ENCODE measurements around the gene GALNS. TPM values are rescaled to one million over a fixed set of nuclear protein-coding genes. Genes with fewer than 3 reads are reported as not detected.

GALNS gene
- total and polyA plus RNA-seq, 2 donors (not counting 1 experiment from before 2014, with no cell fraction given), result 45.5 to 68.4 TPM

DNA sequence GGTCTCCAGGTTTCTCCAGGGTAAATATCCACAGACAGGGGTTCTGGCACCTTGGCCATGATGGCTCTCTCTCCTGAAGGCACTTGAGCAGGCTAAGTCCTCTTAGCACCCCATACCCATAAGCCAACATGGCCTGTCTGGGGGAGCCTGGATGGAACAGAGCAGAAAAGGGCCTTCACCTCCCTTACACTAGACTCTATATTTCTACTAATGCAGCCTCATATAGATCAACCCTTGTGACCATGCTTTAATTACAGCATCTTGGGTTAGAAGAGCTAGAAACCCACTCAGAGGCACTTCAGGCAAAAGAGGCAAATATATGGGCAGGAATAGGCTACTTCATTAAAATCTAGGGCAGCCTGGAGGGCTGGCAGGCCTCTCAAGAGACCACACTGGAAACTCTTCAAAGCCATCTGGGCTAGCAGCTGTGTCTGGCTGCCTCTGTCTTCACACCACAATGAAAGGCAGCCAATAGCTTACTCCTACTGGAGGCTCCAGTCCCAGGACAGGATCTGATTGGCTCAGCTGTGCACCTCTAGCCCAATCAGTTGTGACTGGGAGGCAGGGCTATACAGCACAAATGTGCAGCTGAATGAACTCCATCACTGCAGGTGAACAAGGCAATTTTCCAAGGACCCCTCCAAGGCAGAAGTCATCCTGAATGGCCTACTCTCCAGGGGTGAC lies 57.8 kb downstream of the GALNS start:
- H3K9me3 Mint-ChIP-seq (ENCODE audit: insufficient read depth), result no peaks in the 10 kb centered on the region
- H3K27me3 Mint-ChIP-seq, result no peaks in the 10 kb centered on the region
- H3K27me3 ChIP-seq (replicated peaks in 1 of 4; ENCODE audit: control extremely low read depth in 1 of 4, control insufficient read depth in 3 of 4, insufficient read depth in 4 of 4, low read length in 3 of 4), result no peaks in the 10 kb centered on the region
- no peak for ATAC-seq (ENCODE audit: low read depth)
- DNase-seq, result no peak
- no peak overlapping the region for H3K9ac ChIP-seq (ENCODE audit: low read length)
- no peak for TF ChIP-seq EZH2 (IDR thresholded peaks at IDR 0.05; ENCODE audit: borderline replicate concordance, insufficient read depth, low read depth, low read length, poor library complexity, severe bottlenecking)
- TF ChIP-seq, protein P1, sequence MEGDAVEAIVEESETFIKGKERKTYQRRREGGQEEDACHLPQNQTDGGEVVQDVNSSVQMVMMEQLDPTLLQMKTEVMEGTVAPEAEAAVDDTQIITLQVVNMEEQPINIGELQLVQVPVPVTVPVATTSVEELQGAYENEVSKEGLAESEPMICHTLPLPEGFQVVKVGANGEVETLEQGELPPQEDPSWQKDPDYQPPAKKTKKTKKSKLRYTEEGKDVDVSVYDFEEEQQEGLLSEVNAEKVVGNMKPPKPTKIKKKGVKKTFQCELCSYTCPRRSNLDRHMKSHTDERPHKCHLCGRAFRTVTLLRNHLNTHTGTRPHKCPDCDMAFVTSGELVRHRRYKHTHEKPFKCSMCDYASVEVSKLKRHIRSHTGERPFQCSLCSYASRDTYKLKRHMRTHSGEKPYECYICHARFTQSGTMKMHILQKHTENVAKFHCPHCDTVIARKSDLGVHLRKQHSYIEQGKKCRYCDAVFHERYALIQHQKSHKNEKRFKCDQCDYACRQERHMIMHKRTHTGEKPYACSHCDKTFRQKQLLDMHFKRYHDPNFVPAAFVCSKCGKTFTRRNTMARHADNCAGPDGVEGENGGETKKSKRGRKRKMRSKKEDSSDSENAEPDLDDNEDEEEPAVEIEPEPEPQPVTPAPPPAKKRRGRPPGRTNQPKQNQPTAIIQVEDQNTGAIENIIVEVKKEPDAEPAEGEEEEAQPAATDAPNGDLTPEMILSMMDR (IDR thresholded peaks at IDR 0.05), result no peak
- H3K4me1 Mint-ChIP-seq, result peaks cover 30% of the 10 kb centered on the region
- intact Hi-C loops (cut with micrococcal nuclease), result no loop called here
- peaks cover 0 to 11% (median 0%) of the 10 kb centered on the region in 3 donors for H3K9me3 ChIP-seq (ENCODE audit: control extremely low read depth in 1 of 3, control insufficient read depth in 2 of 3, insufficient read depth in 1 of 3, low read length in 2 of 3)
- H3K4me1 ChIP-seq (ENCODE audit: control insufficient read depth in 2 of 2, insufficient read depth in 2 of 2, low read length in 2 of 2), result peaks cover 30 to 46% of the 10 kb centered on the region in 2 donors
- H3K79me2 ChIP-seq (ENCODE audit: control insufficient read depth, insufficient read depth, low read length), result no peaks in the 10 kb centered on the region
- H3K36me3 ChIP-seq (replicated peaks in 1 of 2; ENCODE audit: control extremely low read depth in 1 of 2, control insufficient read depth in 1 of 2, extremely low read depth in 1 of 2, insufficient read depth in 2 of 2, low read length in 1 of 2), result no peaks in the 10 kb centered on the region
- H4K20me1 ChIP-seq (ENCODE audit: control insufficient read depth, insufficient read depth, low read length, poor library complexity, severe bottlenecking), result no peaks in the 10 kb centered on the region
- no peak overlapping the region for H3K4me3 ChIP-seq (ENCODE audit: control extremely low read depth in 1 of 5, extremely low read depth in 1 of 5, insufficient read depth in 1 of 5, low read depth in 2 of 5, low read length in 4 of 5)
- H3K27ac Mint-ChIP-seq, result no peak overlapping the region
- no peak overlapping the region for H3K4me2 ChIP-seq (replicated peaks; ENCODE audit: low read depth, low read length, poor library complexity, severe bottlenecking)
- POLR2A ChIA-PET, result interaction anchor here (0.6 kb wide), 1 partner anchor 134 kb away, joined by 3 read pairs; no protein-coding TSS in a partner anchor
- CTCF ChIA-PET, result interaction anchor here (0.8 to 4.9 kb wide), 3 partner anchors 13 to 62 kb away, joined by 3 to 33 read pairs (median 4); partner anchors contain the start of gene APRT
- no peak overlapping the region for H2AFZ ChIP-seq (ENCODE audit: insufficient read depth, low read depth, low read length, poor library complexity, severe bottlenecking)
- H3K4me3 Mint-ChIP-seq, result no peak overlapping the region
- H3K27ac ChIP-seq (ENCODE audit: low read length in 2 of 2), result no peak overlapping the region

DNA sequence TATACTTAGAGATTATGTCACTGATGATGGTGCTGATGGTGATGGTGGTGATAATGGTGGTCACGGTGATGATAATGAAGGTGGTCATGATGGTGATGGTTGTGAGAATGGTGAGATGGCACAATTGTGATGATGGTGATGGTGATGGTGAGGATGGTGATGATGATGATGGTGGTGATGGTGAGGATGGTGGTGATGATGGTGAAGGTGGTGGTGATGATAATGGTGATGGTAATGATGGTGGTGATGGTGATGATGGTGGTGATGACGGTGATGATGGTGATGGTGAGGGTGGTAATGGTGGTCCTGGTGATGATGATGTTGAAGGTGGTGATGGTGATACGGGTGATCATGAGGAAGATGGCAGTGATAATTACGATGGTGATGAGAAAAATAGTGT lies 58.7 kb downstream of the GALNS start:
- Mint-ChIP-seq H3K4me1 (peaks cover 38% of the 10 kb centered on the region), H3K9me3 (ENCODE audit: insufficient read depth) (no peaks in the 10 kb centered on the region), H3K4me3 (no peak overlapping the region), H3K27ac (no peak overlapping the region), H3K27me3 (no peaks in the 10 kb centered on the region)
- H3K9me3 ChIP-seq (ENCODE audit: control extremely low read depth in 1 of 3, control insufficient read depth in 2 of 3, insufficient read depth in 1 of 3, low read length in 2 of 3), result peaks cover 0 to 11% (median 0%) of the 10 kb centered on the region in 3 donors
- H3K27ac ChIP-seq (ENCODE audit: low read length in 2 of 2), result no peak overlapping the region
- 91% methylated on average over 4 of the region's 4 CpGs for WGBS (ENCODE audit: insufficient coverage)
- intact Hi-C loops (cut with micrococcal nuclease), result no loop called here
- DNase-seq (no peak), ATAC-seq (ENCODE audit: low read depth) (no peak)
- ChIA-PET CTCF (interaction anchor here (1.4 to 4.9 kb wide), 2 partner anchors 14 to 61 kb away, joined by 4 to 33 read pairs; no protein-coding TSS in a partner anchor), POLR2A (no interaction called here)
- no peaks in the 10 kb centered on the region for H3K27me3 ChIP-seq (replicated peaks in 1 of 4; ENCODE audit: control extremely low read depth in 1 of 4, control insufficient read depth in 3 of 4, insufficient read depth in 4 of 4, low read length in 3 of 4)
- no peaks in the 10 kb centered on the region for H4K20me1 ChIP-seq (ENCODE audit: control insufficient read depth, insufficient read depth, low read length, poor library complexity, severe bottlenecking)
- peaks cover 38 to 54% of the 10 kb centered on the region in 2 donors for H3K4me1 ChIP-seq (ENCODE audit: control insufficient read depth in 2 of 2, insufficient read depth in 2 of 2, low read length in 2 of 2)
- H3K4me2 ChIP-seq (replicated peaks; ENCODE audit: low read depth, low read length, poor library complexity, severe bottlenecking), result no peak overlapping the region
- no peak overlapping the region for H2AFZ ChIP-seq (ENCODE audit: insufficient read depth, low read depth, low read length, poor library complexity, severe bottlenecking)
- H3K4me3 ChIP-seq (ENCODE audit: control extremely low read depth in 1 of 5, extremely low read depth in 1 of 5, insufficient read depth in 1 of 5, low read depth in 2 of 5, low read length in 4 of 5), result no peak overlapping the region
- H3K36me3 ChIP-seq (replicated peaks in 1 of 2; ENCODE audit: control extremely low read depth in 1 of 2, control insufficient read depth in 1 of 2, extremely low read depth in 1 of 2, insufficient read depth in 2 of 2, low read length in 1 of 2), result no peaks in the 10 kb centered on the region
- no peaks in the 10 kb centered on the region for H3K79me2 ChIP-seq (ENCODE audit: control insufficient read depth, insufficient read depth, low read length)
- H3K9ac ChIP-seq (ENCODE audit: low read length), result no peak overlapping the region
- no peak for TF ChIP-seq EZH2 (IDR thresholded peaks at IDR 0.05; ENCODE audit: borderline replicate concordance, insufficient read depth, low read depth, low read length, poor library complexity, severe bottlenecking)
- TF ChIP-seq, protein P1 (IDR thresholded peaks at IDR 0.05), result no peak

All from B cell (primary cell).